ENCODE results near the gene GPR137B. TPM values are rescaled to one million over a fixed set of nuclear protein-coding genes. Genes with fewer than 3 reads are reported as not detected.

Gene GPR137B
- total and polyA plus RNA-seq, 3 experiments from 2014 or later, result 8.3 to 13.0 (median 8.8) TPM

DNA sequence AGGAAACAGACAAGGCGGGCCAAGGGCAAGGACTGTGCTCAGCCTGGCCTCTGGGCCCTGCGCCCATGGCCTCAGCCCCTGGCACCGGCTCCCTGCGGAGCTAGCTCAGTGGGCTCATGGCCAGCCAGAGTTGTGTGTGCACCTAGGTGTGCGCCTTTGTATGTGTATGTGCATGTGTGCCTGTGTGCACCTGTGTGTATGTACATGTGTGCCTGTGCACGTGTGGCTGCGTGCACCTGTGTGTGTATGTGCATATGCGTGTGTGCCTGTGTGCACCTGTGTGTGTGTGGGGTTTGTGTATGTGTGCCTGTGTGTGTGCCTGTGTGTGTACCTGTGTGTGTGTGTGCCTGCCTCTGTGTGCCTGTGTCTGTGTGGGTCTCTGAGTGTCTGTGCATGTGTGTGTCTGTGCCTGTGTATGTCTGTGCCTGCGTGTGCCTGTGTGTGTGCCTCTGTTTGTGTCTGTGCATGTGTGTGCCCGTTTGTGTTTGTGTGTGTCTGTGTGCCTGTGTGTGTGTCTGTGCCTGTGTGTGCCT, 7.4 kb downstream of the GPR137B start:
- Mint-ChIP-seq H3K9me3 (no peaks in the 10 kb centered on the region), H3K36me3 (peaks cover 0 to 17% (median 7%) of the 10 kb centered on the region in 3 donors), H3K4me3 (no peak overlapping the region), H3K27me3 (peaks cover 0 to 1% of the 10 kb centered on the region in 2 donors), H3K27ac (peak overlapping the region in 2 of 8 donors; percentile 93 to 95), H3K4me1 (peaks cover 36 to 54% (median 40%) of the 10 kb centered on the region in 3 donors)
- ChIA-PET CTCF (no interaction called here), POLR2A (no interaction called here)
- H3K27ac ChIP-seq (ENCODE audit: low read depth, low read length), result no peak overlapping the region
- DNase-seq, result no peak
- H3K4me3 ChIP-seq (ENCODE audit: low read length), result no peak overlapping the region
- no peaks in the 10 kb centered on the region for H3K36me3 ChIP-seq (ENCODE audit: insufficient read depth, low read length)
- H3K27me3 ChIP-seq (ENCODE audit: insufficient read depth, low read length, poor library complexity, severe bottlenecking), result no peaks in the 10 kb centered on the region
- H3K9me3 ChIP-seq (ENCODE audit: low read length), result no peaks in the 10 kb centered on the region
- peaks cover 2% of the 10 kb centered on the region for H3K4me1 ChIP-seq (ENCODE audit: insufficient read depth, low read length)

DNA sequence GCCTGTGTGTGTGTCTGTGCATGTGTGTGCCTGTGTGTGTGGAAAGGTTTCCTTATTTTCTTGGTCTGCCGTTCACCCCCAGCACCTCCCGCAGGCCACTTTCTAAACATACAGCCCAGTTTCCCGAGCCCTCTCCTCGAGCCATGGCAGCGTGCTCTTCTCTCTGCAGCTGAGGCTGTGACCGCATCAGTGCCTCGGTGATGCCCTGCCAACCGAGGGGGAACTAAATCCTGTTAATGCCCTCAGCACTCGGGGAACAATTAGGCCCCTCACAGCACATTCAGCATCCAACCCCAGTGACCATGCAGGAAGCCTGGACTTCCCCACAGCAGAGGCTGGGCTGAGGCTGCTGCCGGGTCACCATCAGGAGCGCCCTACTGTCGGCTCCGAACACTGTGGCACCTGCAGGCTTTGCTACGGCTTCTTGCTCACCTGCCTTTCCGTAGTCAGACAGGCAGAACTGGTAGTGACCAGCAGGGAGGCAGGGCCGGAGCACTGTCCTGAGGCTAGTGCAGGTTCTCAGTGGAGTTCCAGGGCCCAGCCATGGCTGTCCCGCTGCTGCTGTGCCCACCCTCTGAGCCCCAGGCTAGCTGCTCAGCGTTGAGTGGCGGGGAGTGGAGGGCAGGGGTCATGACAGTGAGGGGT, 8.1 kb downstream of the GPR137B start:
- Histone ChIP-seq H3K27ac (ENCODE audit: low read depth, low read length) (no peak overlapping the region), H3K4me1 (ENCODE audit: insufficient read depth, low read length) (no peaks in the 10 kb centered on the region), H3K27me3 (ENCODE audit: insufficient read depth, low read length, poor library complexity, severe bottlenecking) (no peaks in the 10 kb centered on the region), H3K9me3 (ENCODE audit: low read length) (no peaks in the 10 kb centered on the region), H3K4me3 (ENCODE audit: low read length) (no peak overlapping the region), H3K36me3 (ENCODE audit: insufficient read depth, low read length) (no peaks in the 10 kb centered on the region)
- CTCF ChIA-PET, result no interaction called here
- POLR2A ChIA-PET, result no interaction called here
- H3K27ac Mint-ChIP-seq, result peak overlapping the region in 1 of 8 donors; percentile 57
- peaks cover 0 to 1% of the 10 kb centered on the region in 2 donors for H3K27me3 Mint-ChIP-seq
- H3K4me1 Mint-ChIP-seq, result peaks cover 33 to 54% (median 40%) of the 10 kb centered on the region in 3 donors
- H3K36me3 Mint-ChIP-seq, result peaks cover 0 to 17% (median 7%) of the 10 kb centered on the region in 3 donors
- DNase-seq, result no peak
- no peaks in the 10 kb centered on the region for H3K9me3 Mint-ChIP-seq
- H3K4me3 Mint-ChIP-seq, result peak overlapping the region in 1 of 7 donors; percentile 44

GRCh38 chr1:236150986-236151385, 8.6 kb downstream of the GPR137B start:
- peaks cover 35 to 57% (median 41%) of the 10 kb centered on the region in 3 donors for H3K4me1 Mint-ChIP-seq
- no peak overlapping the region for H3K27ac ChIP-seq (ENCODE audit: low read depth, low read length)
- POLR2A ChIA-PET, result no interaction called here
- no peaks in the 10 kb centered on the region for H3K9me3 Mint-ChIP-seq
- H3K36me3 ChIP-seq (ENCODE audit: insufficient read depth, low read length), result no peaks in the 10 kb centered on the region
- H3K9me3 ChIP-seq (ENCODE audit: low read length), result no peaks in the 10 kb centered on the region
- CTCF ChIA-PET, result no interaction called here
- H3K27me3 ChIP-seq (ENCODE audit: insufficient read depth, low read length, poor library complexity, severe bottlenecking), result no peaks in the 10 kb centered on the region
- H3K27ac Mint-ChIP-seq, result peak overlapping the region in 2 of 8 donors; percentile 47 to 57
- peaks cover 2% of the 10 kb centered on the region for H3K4me1 ChIP-seq (ENCODE audit: insufficient read depth, low read length)
- H3K4me3 ChIP-seq (ENCODE audit: low read length), result no peak overlapping the region
- H3K27me3 Mint-ChIP-seq, result peaks cover 0 to under 1% of the 10 kb centered on the region in 2 donors
- no peak for DNase-seq
- H3K36me3 Mint-ChIP-seq, result peaks cover 0 to 16% (median 6%) of the 10 kb centered on the region in 3 donors
- H3K4me3 Mint-ChIP-seq, result no peak overlapping the region

DNA sequence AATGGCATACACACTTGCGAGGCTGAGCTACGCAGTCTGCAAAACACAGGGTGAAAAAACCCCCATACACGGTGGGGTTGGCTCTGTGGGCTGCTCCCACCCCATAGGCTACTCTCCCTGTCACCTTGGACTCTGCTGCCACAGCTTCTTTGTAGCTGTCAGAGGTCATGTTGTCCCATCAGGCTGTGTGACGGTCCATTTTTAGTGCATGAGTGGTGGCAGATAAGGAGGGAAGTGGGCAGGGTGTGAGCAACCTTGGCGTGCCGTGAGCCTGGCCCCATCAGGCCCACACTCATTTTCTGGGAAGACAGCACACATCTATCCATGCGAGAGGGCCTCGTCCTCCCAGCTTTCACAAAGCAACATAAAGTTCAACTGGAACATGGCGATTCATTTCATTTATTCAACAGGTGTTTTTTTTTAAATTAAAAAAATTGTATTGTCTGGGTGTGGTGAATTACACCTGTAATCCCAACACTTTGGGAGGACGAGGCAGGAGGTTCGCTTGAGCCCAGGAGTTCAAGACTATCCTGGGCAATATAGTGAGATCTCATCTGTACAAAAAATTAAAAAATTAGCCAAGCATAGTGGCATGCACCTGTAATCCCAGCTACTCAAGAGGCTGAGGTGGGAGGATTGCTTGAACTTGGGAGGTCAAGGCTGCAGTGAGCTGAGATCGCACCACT, 9.5 kb downstream of the GPR137B start:
- no peak overlapping the region for H3K27ac Mint-ChIP-seq
- H3K4me3 Mint-ChIP-seq, result no peak overlapping the region
- POLR2A ChIA-PET, result interaction anchor here (0.7 kb wide), 1 partner anchor 57 kb away, joined by 9 read pairs; no protein-coding TSS in a partner anchor
- no peaks in the 10 kb centered on the region for H3K9me3 Mint-ChIP-seq
- no peak overlapping the region for H3K27ac ChIP-seq (ENCODE audit: low read depth, low read length)
- CTCF ChIA-PET, result no interaction called here
- peaks cover 0 to 9% (median 0%) of the 10 kb centered on the region in 3 donors for H3K36me3 Mint-ChIP-seq
- no peaks in the 10 kb centered on the region for H3K36me3 ChIP-seq (ENCODE audit: insufficient read depth, low read length)
- no peaks in the 10 kb centered on the region for H3K27me3 Mint-ChIP-seq
- no peak for DNase-seq
- H3K4me1 ChIP-seq (ENCODE audit: insufficient read depth, low read length), result peaks cover 10% of the 10 kb centered on the region
- H3K4me3 ChIP-seq (ENCODE audit: low read length), result no peak overlapping the region
- H3K9me3 ChIP-seq (ENCODE audit: low read length), result no peaks in the 10 kb centered on the region
- H3K4me1 Mint-ChIP-seq, result peaks cover 37 to 57% (median 47%) of the 10 kb centered on the region in 3 donors
- no peaks in the 10 kb centered on the region for H3K27me3 ChIP-seq (ENCODE audit: insufficient read depth, low read length, poor library complexity, severe bottlenecking)

GRCh38 chr1:236154126-236154525, 11.8 kb downstream of the GPR137B start:
- ChIA-PET CTCF (interaction anchor here (0.6 kb wide), 1 partner anchor 630 kb away, joined by 3 read pairs; no protein-coding TSS in a partner anchor), POLR2A (no interaction called here)
- Histone ChIP-seq H3K27me3 (ENCODE audit: insufficient read depth, low read length, poor library complexity, severe bottlenecking) (no peaks in the 10 kb centered on the region), H3K9me3 (ENCODE audit: low read length) (no peaks in the 10 kb centered on the region), H3K4me3 (ENCODE audit: low read length) (no peak overlapping the region), H3K27ac (ENCODE audit: low read depth, low read length) (no peak overlapping the region), H3K36me3 (ENCODE audit: insufficient read depth, low read length) (no peaks in the 10 kb centered on the region), H3K4me1 (ENCODE audit: insufficient read depth, low read length) (peaks cover 19% of the 10 kb centered on the region)
- no peaks in the 10 kb centered on the region for H3K27me3 Mint-ChIP-seq
- H3K36me3 Mint-ChIP-seq, result peaks cover 0 to 3% (median 2%) of the 10 kb centered on the region in 3 donors
- no peak for DNase-seq
- H3K4me3 Mint-ChIP-seq, result no peak overlapping the region
- no peaks in the 10 kb centered on the region for H3K9me3 Mint-ChIP-seq
- peaks cover 37 to 55% (median 52%) of the 10 kb centered on the region in 3 donors for H3K4me1 Mint-ChIP-seq
- no peak overlapping the region for H3K27ac Mint-ChIP-seq

DNA sequence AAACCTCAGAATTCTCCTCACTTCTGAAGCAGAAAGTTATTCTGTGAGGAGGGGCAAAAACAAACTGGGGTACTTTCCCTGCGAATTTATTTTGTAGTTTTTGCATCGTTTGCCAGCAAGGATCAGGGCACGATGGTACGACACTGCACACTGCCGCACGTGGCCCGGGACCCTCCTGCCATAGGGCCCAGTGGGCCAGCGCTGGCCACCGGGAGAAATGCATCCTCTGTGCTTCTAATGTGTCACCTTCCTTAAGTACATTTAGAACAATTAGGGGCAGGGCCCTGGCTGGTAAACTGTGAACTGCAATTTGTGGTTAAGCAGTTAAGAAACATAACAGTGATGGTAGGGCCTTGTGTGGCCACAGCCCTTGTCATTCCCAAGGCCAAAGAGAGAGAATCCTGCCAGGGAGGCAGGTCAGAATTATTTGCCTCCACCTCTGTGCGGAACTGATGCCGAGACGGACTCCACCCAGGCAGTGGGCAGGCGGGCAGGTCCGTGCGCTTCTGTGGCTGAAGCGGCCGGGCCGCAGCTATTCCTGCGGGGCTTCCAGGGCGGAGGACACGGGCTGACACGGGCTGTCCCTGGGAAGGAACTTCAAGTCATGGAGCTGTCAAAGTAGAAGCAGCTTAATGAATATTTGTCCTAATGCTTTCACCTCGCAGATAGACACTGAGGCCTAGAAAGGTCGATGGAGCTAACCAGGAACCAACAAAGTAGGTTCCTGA, 12.5 kb downstream of the GPR137B start:
- Mint-ChIP-seq H3K36me3 (peaks cover 0 to 3% (median 0%) of the 10 kb centered on the region in 3 donors), H3K27ac (peak overlapping the region in 5 of 8 donors; percentile 24 to 94 (median 83)), H3K9me3 (no peaks in the 10 kb centered on the region), H3K4me3 (peak overlapping the region in 1 of 7 donors; percentile 25), H3K4me1 (peaks cover 35 to 55% (median 54%) of the 10 kb centered on the region in 3 donors), H3K27me3 (no peaks in the 10 kb centered on the region)
- H3K36me3 ChIP-seq (ENCODE audit: insufficient read depth, low read length), result no peaks in the 10 kb centered on the region
- DNase-seq, result no peak
- no peak overlapping the region for H3K27ac ChIP-seq (ENCODE audit: low read depth, low read length)
- H3K27me3 ChIP-seq (ENCODE audit: insufficient read depth, low read length, poor library complexity, severe bottlenecking), result no peaks in the 10 kb centered on the region
- no peak overlapping the region for H3K4me3 ChIP-seq (ENCODE audit: low read length)
- ChIA-PET CTCF (no interaction called here), POLR2A (interaction anchor here (2.4 kb wide), 1 partner anchor 12 kb away, joined by 10 read pairs; the partner anchor contains the start of gene GPR137B)
- peaks cover 19% of the 10 kb centered on the region for H3K4me1 ChIP-seq (ENCODE audit: insufficient read depth, low read length)
- H3K9me3 ChIP-seq (ENCODE audit: low read length), result no peaks in the 10 kb centered on the region

DNA sequence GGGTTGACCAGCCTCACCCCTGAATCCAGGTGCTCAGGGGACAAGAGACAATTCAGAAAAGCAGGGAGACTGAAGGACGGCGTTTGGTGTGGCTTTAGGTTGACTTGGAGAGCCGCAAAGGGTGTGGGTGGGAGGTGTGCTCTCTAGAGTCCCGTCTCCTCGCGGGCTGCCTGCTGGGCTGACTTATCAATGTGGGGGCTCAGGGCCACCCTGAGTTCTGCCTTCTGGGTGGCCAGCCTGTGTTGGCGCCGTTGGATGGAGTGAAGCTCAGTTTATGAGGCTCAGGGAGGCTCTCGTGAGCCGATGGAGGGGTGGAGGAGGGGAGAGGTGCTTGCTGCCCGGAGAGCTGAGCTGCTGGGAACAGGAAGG, 13.0 kb downstream of the GPR137B start:
- Mint-ChIP-seq H3K27ac (peak overlapping the region in 7 of 8 donors; percentile 24 to 94 (median 83)), H3K27me3 (no peaks in the 10 kb centered on the region)

More for the DNA sequence above, 13.0 kb downstream of the GPR137B start:
- H3K36me3 Mint-ChIP-seq, result peaks cover 0 to 3% (median 0%) of the 10 kb centered on the region in 3 donors
- peaks cover 35 to 55% (median 55%) of the 10 kb centered on the region in 3 donors for H3K4me1 Mint-ChIP-seq
- DNase-seq, result no peak
- Histone ChIP-seq H3K36me3 (ENCODE audit: insufficient read depth, low read length) (no peaks in the 10 kb centered on the region), H3K4me1 (ENCODE audit: insufficient read depth, low read length) (peaks cover 23% of the 10 kb centered on the region), H3K9me3 (ENCODE audit: low read length) (no peaks in the 10 kb centered on the region), H3K27ac (ENCODE audit: low read depth, low read length) (no peak overlapping the region), H3K27me3 (ENCODE audit: insufficient read depth, low read length, poor library complexity, severe bottlenecking) (no peaks in the 10 kb centered on the region), H3K4me3 (ENCODE audit: low read length) (no peak overlapping the region)
- POLR2A ChIA-PET, result interaction anchor here (0.6 to 2.4 kb wide), 2 partner anchors 12 to 267 kb away, joined by 4 to 10 read pairs; partner anchors contain the start of gene GPR137B
- peak overlapping the region in 3 of 7 donors; percentile 3 to 35 (median 25) for H3K4me3 Mint-ChIP-seq
- CTCF ChIA-PET, result no interaction called here
- H3K9me3 Mint-ChIP-seq, result peaks cover 0 to 2% (median 0%) of the 10 kb centered on the region in 5 donors

Data from CD8-positive, alpha-beta memory T cell (primary cell).